IPS-NIHi7 (cell line): ENCODE data around the gene PKMYT1.
"Not testable (repeated sequence)": the region's sequence is repeated elsewhere in the genome, so short reads cannot be mapped to it uniquely, and the experiment has no call there.

Source experiments
- DNase-seq: peaks from one replicate; pipeline ENCODE4 v3.0.0; 2012; ENCODE audit warnings: mixed read lengths; ENCODE audit errors: extremely low spot score

Gene PKMYT1

GRCh38 chr16:2960183-2961010, 19.8 kb downstream of the PKMYT1 start:
- no peak for DNase-seq

DNA sequence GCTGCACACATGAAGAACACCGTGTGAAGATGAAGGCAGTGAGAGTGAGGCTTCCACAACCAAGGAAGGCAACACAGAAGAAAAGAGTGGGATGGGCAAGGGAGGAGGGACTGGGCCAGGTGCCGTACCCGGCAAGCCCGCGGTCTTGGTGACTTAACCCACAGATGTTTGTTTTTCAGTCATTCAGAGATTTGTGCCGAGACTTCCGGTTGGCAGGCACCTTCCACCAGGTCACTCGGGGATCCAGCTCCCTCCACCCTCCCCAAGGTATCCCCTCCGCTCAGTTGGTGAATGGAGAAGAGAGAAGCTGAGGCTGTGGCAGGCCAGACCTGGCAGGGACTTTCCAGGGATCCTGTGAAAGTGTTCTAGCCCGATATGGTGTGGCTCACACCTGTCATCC, 21.0 kb downstream of the PKMYT1 start:
- no peak for DNase-seq

DNA sequence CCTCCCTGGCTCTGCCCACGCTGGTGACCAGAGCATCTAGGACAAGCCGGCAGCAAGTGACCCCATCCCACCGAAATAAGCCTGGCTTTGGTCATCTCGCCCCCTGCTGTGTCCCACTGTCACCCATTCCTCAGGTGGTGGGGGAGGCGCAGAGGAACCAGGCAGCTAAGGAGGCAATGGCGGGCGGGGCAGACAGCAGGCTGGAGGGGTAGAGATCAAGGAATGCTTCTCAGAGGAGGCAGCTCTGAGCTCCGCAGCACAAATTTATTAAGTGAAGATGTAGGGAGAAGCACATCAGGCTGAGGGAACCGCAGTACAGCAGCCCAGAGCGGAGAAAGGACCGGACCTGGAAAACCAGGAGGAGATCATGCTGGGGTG, 23.7 kb downstream of the PKMYT1 start:
- DNase-seq, result no peak

DNA sequence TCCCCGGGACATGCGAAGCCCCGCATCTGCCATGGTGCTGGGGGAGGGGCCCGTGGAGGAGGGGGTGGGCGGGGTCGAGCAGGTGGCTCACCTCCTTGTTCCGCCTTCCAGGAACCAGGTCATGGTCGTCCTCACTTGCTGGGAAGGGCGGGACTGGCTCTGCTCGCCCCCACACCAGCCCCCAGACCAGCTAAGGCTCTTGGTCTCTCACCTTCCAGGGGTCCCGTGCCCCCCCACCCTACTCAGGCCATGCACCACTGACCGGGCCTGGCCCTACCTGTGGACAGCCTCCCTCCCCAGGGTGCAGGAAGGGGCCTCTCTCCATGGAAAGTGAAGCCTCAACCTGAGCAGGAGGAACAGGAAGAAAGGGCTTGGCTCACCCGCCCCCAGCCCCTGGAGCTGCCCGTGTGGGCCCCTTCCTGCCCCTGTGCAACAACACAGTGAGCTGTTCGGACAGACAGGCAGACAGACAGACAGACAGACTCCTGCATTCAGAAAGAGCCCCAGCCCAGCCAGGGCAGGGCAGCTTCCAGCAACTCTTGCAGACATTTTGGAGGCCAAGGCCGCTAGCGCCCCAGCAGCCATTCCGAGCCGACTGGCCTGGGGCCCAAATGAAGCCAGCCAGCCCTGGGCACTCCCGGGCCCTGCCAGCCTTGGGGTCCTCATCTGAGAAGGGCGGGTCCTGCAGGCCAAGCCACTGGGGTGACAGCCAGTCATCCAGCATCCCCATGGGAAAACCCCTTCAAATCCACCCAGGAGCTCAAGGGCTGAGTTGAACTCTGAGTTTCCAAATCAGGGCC, 24.3 kb downstream of the PKMYT1 start:
- peak; percentile 53 for DNase-seq

GRCh38 chr16:2955438-2955778, 24.8 kb downstream of the PKMYT1 start:
- no peak for DNase-seq

DNA sequence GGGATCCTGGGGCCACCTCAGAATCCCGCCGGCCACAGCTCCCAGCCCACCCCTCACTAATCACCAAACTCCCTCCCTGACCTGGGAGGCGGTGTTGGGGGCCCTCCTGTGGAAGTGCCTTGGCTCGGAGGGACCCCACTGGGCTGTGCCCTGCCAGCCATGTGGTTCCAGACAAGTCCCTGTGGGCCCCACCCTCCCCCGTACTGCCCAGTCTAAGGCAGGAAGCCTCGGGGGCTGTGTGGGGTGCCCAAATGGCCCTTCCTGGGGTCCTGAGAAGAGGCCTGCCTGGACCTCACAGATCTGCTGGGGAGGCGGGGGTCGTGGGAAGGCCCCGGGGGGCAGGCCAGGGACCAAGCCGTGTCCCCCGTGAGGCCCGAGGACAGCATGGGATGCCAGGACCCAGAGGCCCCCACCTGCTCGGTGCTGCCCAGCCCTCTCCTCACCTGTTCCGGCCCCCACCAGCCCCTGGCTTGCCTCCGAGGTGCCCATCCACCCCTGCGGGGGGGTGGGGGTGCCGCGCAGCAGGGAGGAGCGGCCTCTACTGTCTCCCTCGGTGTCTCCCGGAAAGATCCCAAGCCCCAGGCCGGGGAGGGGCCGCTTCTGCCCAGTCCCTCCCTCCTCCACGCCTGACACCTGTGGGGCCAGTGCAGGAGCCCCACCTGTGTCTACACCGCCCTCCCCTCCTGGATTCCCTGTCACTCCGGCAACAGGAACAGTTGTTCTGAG, 25.4 kb downstream of the PKMYT1 start:
- no peak for DNase-seq

DNA sequence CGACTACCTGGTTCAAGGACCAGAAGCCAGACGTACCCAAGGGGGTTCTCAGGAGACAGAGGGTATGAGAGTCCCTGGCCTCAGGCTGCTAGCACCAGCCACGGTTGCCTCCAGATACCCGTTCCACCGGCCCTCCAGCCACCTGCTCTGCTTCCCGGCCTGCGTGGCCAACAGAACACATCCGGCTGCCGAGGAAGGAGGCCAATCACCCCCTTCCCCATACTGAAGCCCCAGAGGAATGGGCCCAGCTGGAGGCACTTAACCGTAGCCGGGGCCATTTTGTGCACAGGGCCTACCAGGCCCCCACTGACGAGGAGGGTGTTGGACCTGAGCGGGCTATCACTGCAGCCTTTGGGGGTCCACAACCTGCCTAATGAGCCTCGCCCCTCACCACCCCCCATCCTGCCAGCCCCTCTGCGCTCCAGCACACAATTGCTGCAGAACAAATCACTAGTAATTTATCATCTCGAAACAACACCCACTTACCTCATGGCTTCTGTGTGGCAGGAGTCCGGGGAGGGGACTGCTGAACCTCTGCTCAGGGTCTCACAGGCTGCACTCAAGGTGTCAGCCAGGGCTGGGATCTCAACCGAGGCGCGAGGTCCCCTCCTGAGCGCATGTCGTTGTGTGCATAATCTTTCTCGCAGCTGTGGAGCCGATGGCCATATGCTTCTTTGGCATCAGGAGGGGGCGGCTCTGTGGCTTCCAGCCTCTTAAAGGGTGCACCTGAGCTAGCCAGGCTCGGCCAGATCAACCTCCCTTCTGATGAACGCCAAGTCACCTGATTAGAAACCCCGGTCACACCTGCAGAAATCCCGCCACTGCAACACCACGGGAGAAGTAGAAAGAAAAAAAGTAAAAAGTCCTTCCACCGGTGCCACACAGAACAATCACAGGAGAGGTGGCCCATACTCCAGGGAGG, 26.3 kb downstream of the PKMYT1 start:
- no peak for DNase-seq

DNA sequence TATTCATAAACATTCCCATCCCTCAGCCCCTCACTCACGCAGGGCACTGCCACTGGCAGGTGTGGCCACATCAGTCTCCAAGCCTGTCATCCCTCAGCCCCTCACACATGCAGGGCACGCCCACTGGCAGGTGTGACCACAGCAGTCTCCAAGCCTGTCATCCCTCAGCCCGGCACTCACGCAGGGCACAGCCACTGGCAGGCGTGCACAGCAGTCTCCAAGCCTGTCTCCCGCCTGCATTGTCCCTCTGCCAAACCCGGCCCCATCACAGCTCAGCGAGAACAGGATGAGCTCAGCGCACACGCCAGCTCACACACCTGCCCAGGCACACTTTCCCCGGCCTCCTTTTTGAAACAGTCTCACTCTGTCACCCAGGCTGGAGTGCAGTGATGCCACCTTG, 27.6 kb downstream of the PKMYT1 start:
- no peak for DNase-seq

DNA sequence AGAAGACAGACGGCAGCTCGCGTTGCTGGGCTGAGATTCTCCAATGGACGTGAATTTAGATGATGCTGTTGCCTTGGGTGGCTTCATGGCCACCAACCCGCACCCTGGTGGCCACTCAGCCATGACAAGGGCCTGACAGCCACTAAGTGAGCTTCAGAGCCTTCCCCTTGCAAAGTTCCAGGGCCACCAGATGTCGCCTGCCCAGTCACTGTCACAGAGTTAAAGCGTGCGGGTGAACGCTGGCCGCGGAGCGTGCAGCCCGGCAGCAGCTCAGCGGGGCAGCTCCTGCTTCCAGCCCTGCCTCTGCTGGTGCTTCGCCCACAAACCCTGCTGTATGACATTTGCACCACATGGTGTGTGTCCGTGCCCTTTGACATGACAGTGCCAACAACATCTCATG, 29.5 kb downstream of the PKMYT1 start:
- DNase-seq, result no peak

DNA sequence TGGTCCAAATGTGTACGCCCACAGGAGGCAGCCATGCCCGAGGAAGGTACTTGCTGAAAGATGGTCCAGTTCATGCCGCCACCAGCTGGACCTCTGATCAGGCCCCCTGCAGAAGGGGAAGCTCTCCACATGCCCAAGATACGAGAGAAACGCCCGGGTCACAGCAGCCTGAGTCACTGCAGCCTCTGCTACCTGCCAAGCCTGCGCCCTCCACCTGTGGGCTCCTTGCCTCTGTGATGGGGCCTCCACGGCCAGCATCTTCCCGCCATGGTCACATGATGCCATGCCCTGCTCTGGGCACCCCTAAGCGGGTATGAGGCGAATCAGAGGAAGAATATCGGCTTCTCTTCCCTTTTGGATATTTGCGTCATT, 29.9 kb downstream of the PKMYT1 start:
- no peak for DNase-seq

DNA sequence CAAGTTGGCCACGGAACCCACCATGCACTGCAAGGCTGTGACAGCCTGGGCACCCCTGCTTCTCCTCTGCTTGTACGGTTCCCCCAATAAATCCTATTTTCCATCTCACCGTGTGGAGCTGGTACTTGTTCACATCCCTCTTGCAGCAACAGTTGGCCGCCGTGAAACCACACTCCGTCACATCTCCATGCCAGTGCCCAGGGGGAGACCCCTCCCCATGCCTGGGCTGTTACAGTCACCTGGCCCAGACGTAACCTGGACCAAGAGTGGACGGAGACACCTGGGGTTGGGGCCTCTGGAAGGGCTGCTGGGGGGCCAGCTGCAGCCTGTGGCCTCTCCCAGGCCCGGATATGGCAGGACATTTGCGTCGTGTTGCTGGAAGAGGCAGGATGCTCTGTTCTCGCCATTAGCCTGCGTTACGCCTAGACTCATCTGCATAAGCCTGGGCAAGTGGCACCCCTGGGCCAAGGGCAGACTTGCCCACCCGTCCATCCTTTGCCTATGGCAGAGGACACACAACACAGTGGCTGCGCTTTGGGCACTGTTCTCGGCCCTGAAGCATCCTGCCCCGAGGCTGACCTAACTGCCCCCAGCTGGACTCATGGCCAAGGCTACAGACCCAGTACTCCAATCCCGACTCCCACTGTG, 30.4 kb downstream of the PKMYT1 start:
- no peak for DNase-seq

DNA sequence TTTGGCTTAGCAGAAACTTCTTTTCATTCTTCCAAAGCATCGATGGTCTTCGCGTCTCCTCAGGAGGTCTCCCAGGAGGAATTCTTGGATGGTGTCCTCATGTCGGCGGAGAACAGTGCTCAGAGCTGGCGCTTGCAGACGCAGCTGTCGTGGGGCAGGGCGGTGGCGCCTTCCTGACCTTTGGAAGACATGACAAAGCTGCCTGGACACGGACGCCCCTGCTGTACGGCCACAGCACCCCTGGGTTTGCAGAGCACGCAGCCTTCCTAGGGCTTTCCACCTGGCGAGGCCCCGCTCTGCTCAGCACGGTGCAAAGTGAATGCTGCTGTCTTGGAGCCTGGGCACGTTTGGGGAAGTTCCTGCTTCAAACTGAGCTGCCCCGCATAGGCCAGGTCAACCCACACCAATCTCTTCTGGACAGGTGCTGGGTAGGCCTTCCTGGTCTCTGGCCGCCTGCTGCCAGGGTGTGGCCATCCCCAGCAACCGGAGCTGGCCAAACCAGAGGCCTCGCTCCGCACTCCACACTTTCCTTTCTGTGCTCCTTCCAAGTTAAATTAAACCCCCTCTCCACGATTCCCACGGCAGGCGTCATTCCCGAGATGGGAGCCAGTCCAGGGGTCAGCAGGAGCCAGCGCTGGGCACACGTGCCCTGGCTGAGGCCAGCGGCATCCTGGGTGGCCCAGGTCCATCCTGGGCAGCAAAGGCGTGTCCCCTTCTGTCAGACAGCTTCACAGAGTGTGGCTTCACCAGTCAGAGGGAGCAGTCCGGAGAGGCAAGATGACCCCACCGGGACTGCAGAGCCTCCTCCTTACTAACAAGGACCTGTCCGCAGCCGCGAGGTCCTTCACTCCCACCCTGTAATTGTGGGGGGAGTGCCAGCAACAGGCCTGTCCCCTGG, 31.2 kb downstream of the PKMYT1 start:
- DNase-seq, result no peak

GRCh38 chr16:2946649-2947048, 33.6 kb downstream of the PKMYT1 start:
- no peak for DNase-seq

DNA sequence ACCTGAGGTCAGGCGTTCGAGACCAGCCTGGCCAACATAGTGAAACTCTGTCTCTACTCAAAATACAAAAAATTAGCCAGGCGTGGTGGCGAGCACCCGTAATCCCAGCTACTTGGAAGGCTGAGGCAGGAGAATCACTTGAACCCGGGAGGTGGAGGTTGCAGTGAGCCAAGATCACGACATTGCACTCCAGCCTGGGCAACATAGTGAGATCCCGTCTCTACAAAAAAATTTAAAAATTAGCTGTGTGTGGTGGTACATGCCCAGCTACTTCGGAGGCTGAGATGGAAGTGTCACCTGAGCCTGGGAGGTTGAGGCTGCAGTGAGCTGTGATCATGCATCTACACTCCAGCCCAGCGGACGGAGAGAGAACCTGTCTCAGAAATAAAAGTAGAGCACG, 36.5 kb downstream of the PKMYT1 start:
- not testable (repeated sequence) for DNase-seq

GRCh38 chr16:2942045-2942444, 38.2 kb downstream of the PKMYT1 start:
- no peak for DNase-seq

DNA sequence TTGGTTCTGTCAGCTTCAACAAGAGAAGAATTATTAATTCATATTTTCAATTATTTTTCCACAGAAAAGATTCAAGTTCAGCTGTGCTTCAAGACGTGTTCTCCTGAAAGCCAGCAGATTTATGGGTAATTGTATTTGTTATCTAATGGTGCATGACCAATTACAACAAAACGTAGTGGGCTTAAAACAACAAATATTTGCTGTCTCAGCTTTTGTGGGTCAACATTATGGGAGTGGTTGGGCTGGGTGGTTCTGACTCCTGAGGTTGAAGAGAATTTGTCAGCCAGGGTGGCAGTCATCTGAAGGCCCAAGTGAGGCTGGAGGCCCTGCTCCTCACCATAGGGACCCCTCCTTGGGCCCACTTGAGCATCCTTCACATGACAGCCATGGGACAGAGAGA, 40.3 kb downstream of the PKMYT1 start:
- DNase-seq, result no peak

DNA sequence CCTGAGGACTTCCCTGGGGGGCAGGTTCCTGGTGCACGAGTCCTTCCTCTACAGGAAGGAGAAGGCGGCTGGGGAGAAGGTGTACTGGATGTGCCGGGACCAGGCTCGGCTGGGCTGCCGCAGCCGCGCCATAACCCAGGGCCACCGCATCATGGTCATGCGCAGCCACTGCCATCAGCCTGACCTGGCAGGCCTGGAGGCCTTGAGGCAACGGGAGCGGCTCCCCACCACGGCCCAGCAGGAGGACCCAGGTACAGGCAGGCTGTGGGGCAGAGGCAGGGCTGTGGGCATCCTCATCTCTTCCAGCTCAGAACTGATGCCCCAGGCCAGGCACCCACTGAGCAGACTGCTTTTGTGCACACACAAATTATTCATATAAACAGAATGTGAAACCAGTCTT, 42.0 kb downstream of the PKMYT1 start:
- no peak for DNase-seq

DNA sequence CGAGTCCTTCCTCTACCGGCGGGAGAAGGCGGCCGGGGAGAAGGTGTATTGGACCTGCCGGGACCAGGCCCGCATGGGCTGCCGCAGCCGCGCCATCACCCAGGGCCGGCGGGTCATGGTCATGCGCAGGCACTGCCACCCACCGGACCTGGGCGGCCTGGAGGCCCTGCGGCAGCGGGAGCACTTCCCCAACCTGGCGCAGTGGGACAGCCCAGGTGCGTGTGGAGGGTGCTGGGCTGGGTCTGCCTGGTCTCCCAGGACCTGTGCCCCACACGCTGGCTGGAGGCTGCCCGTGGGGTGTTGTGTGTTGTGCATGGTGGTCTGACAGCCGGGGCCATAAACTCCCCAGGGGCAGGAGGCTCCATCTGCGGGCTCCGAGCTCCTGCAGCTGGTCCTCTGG, 43.1 kb downstream of the PKMYT1 start:
- DNase-seq, result no peak

- DNase-seq, result no peak
Observed at GRCh38 chr16:2936436-2937011, 43.7 kb downstream of the PKMYT1 start.

DNA sequence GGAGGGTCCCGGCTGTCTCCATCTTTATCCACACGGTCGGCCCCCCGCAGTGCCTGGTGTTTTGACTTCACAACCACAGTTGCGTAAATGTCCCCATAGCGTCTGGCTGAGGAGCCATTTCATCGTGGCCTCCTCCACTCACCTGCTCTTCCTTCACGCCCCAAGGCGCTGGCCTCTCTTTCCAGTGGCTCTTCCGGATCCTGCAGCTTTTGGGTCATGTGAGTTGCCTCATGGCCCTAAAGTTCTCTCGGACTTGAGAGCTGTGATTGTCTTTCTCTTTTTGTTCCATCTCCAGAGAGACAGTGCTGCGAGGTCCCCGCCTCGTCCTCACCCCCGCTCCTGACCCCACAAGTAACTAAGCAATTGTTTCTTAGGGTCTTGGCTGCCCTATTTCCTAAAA, 45.8 kb downstream of the PKMYT1 start:
- no peak for DNase-seq
